SU-DHL-6 (cell line): Measurements from ENCODE around the gene TK1.

Experiments used
- H2AFZ ChIP-seq: fragments of 200-600 bp; sonication (generic); 2 replicates; pipeline ENCODE4 v1.6.1; 2014; ENCODE audit warnings: low read depth, mild to moderate bottlenecking, moderate library complexity, mixed read lengths, antibody characterized with exemption, low read length; ENCODE audit not compliant: severe bottlenecking
- H3F3A ChIP-seq: fragments of 200-600 bp; shearing (Covaris generic); 2 replicates; pipeline ENCODE4 v1.6.0; 2016; ENCODE audit warnings: antibody characterized with exemption, mild to moderate bottlenecking; ENCODE audit not compliant: insufficient read depth
- H3K27ac ChIP-seq: fragments of 200-600 bp; sonication (generic); 2 replicates; pipeline ENCODE4 v1.5.1; 2016; ENCODE audit warnings: low read depth, mild to moderate bottlenecking, low read length, moderate library complexity, mixed read lengths
- H3K27me3 ChIP-seq: fragments of 200-600 bp; sonication (generic), shearing (Covaris generic); 2 replicates; pipeline ENCODE4 v1.6.0; 2014; ENCODE audit warnings: mild to moderate bottlenecking, low read length
- H3K36me3 ChIP-seq: fragments of 200-600 bp; sonication (generic); 2 replicates; pipeline ENCODE4 v1.6.1; 2014; ENCODE audit warnings: mild to moderate bottlenecking, low read length, mixed read lengths
- H3K4me2 ChIP-seq: fragments of 300-600, 200-600 bp; shearing (Covaris generic), sonication (generic); 2 replicates; pipeline ENCODE4 v1.6.0; 2014; ENCODE audit warnings: low read length, low read depth, mild to moderate bottlenecking; ENCODE audit not compliant: poor library complexity, severe bottlenecking
- H3K4me3 ChIP-seq: fragments of 200-600 bp; sonication (generic); 2 replicates; pipeline ENCODE4 v1.5.1; 2014; ENCODE audit warnings: antibody characterized with exemption, low read length, mild to moderate bottlenecking, mixed read lengths; ENCODE audit not compliant: insufficient read depth, poor library complexity, severe bottlenecking
- H3K79me2 ChIP-seq: fragments of 200-600 bp; sonication (generic); 2 replicates; pipeline ENCODE4 v1.6.1; 2014; ENCODE audit warnings: mild to moderate bottlenecking, low read length, moderate library complexity; ENCODE audit not compliant: insufficient read depth
- H3K9ac ChIP-seq: fragments of 200-600 bp; sonication (generic); 2 replicates; pipeline ENCODE4 v1.7.0; 2014; ENCODE audit warnings: mild to moderate bottlenecking, low read length
- H3K9me2 ChIP-seq: fragments of 200-600 bp; sonication (generic); replicated peaks from 2 replicates; pipeline ENCODE4 v1.6.1; 2014; ENCODE audit warnings: low read length; ENCODE audit not compliant: insufficient read depth
- H3K9me3 ChIP-seq: fragments of 200-600 bp; sonication (generic); 2 replicates; pipeline ENCODE4 v1.6.1; 2014; ENCODE audit warnings: low read length, mixed read lengths; ENCODE audit not compliant: insufficient read depth
- H4K20me1 ChIP-seq: fragments of 200-600 bp; sonication (generic); 2 replicates; pipeline ENCODE4 v1.6.1; 2014; ENCODE audit warnings: low read depth, mild to moderate bottlenecking, antibody characterized with exemption, low read length, moderate library complexity, mixed read lengths
- CTCF ChIP-seq: fragments of 200-600 bp; sonication (generic); IDR thresholded peaks from one replicate; pipeline ENCODE4 v1.5.1; 2017; ENCODE audit warnings: antibody characterized with exemption, mild to moderate bottlenecking, low read length, moderate library complexity; ENCODE audit not compliant: insufficient read depth, poor library complexity, severe bottlenecking
- EZH2phosphoT487 ChIP-seq: fragments of 200-600 bp; sonication (generic), shearing (Covaris generic); conservative IDR thresholded peaks from 2 replicates; pipeline ENCODE4 v1.6.1; 2018; ENCODE audit warnings: mild to moderate bottlenecking, antibody characterized with exemption, low read length, moderate library complexity, mixed read lengths

The TK1 gene

DNA sequence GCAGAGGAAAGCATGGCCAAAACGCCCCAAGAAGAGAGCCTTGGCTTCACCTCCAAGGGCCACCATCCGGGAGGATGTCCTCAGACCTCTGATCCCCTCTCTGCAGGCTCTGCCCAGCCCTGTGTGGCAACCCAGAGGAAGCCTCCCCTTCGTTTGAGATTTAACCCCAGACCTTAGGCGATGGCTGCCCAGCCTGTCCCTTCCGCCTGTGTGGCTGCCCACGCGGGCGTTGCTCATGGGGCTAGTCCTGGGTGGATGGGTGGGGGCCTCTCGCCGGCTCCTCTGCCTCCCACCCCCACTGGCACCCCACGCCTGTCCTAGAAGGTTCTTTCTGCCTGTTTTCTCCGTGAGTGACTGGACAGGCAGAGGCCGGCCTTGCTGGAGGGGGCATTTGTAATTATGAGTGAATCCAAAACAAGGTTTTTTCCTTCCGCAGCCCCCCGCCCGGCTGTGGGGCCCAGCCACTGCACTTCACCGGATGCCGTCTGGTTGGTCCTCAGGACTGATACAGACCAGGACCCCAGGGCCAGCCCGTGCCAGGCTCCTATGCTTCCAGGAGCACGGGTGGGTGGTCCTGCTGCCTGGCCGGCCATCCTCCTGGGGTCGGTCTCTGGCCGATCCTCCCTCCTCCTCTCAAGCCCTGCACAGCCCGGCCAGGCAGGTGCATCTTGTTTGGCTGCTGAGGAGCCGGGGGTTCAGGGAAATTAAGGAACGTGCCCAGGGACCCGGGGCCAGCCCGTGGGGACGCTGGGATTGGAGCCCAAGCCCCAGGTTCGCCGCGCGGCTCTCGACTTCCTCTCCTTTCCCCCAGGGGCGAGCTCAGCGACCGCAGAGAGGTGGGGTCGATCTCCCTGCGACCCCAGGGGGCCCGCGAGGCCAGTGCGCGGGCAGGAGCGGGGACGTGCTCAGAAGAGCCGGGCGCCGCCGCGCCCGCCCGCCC, 44.4 kb upstream of the TK1 start, which contains the start of gene TMEM235:
TMEM235 (plus strand) TSS at position 636 of the 940 bp plus-strand sequence. CDS start 393 bp downstream, outside the sequence.
- H3K9me2 ChIP-seq: no peaks in the 10 kb centered on the region
- no peak within 1 kb of the TSS for H3K9ac ChIP-seq
- H3K27ac ChIP-seq: no peak within 1 kb of the TSS
- peaks cover 1% of the 10 kb centered on the region; the same call in 1 of the 2 replicates for H3F3A ChIP-seq
- no peaks in the 10 kb centered on the region for H3K36me3 ChIP-seq
- H3K4me3 ChIP-seq: no peak within 1 kb of the TSS
- H3K27me3 ChIP-seq: no peaks in the 10 kb centered on the region
- no peaks in the 10 kb centered on the region for H3K79me2 ChIP-seq
- H3K9me3 ChIP-seq: no peaks in the 10 kb centered on the region
- TF ChIP-seq CTCF (no peak), EZH2phosphoT487 (no peak)
- H3K4me2 ChIP-seq: no peak within 1 kb of the TSS
- no peak within 1 kb of the TSS for H2AFZ ChIP-seq
- H4K20me1 ChIP-seq: no peaks in the 10 kb centered on the region

DNA sequence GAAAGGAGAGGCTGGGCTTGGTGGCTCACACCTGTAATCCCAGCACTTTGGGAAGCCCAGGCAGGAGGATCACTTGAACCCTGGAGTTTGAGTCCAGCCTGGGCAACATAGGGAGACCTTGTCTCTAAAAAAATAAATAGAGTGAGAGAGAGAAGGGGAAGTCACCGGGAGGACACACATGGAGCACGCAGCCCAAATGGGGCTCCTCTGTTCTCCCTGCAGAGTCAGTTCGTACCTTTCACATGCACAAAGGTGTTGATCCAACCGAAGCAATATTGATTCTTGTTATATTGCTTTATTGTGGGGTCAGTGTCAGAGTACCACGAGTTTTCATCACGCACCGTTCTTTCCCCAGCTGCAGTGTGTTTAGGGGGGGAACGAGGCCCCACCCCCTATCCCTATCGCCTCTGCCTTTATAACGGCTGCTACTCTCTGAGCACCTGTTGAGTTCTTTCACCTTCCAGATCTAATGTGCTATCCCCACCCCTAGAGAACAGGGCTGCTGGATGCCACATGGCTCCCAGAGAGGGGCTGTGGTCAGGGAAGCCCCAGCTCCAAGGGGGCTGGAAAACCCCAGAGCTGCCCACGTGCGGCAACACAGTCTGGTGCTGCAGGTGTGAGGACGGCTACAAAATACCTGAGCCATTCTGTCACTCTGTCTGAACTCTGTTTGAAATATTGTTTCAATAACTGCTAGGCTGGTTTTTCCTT, 43.6 kb upstream of the TK1 start:
- Histone ChIP-seq H3K27ac (no peak overlapping the region), H3K79me2 (no peaks in the 10 kb centered on the region), H3K4me2 (no peak overlapping the region), H3K9me3 (no peaks in the 10 kb centered on the region), H3K9ac (no peak overlapping the region), H3K27me3 (no peaks in the 10 kb centered on the region), H3F3A (peaks cover 9% of the 10 kb centered on the region), H3K4me3 (no peak overlapping the region), H3K9me2 (no peaks in the 10 kb centered on the region), H2AFZ (no peak overlapping the region), H4K20me1 (no peaks in the 10 kb centered on the region), H3K36me3 (no peaks in the 10 kb centered on the region)
- TF ChIP-seq EZH2phosphoT487 (no peak), CTCF (no peak)

GRCh38 chr17:78228176-78228575, 41.3 kb upstream of the TK1 start:
- Histone ChIP-seq H3K79me2 (no peaks in the 10 kb centered on the region), H4K20me1 (no peaks in the 10 kb centered on the region), H3K27ac (no peak overlapping the region), H3K4me2 (no peak overlapping the region), H3F3A (peaks cover 19% of the 10 kb centered on the region), H3K9me2 (no peaks in the 10 kb centered on the region), H3K36me3 (0 out of 2 replicates have a peak, but pooled peaks cover 2% of the 10 kb centered on the region), H3K9ac (no peak overlapping the region), H3K9me3 (no peaks in the 10 kb centered on the region), H3K4me3 (no peak overlapping the region), H3K27me3 (no peaks in the 10 kb centered on the region), H2AFZ (no peak overlapping the region)
- TF ChIP-seq CTCF: no peak
- no peak for TF ChIP-seq EZH2phosphoT487
